IMR-90 (cell line): ENCODE results near the gene DZIP1L. TPM values are rescaled to one million over a fixed set of nuclear protein-coding genes. Genes with fewer than 3 reads are reported as not detected.

Experiments used
- ATAC-seq: fragments of 200-7000 bp; cut with Tn5 transposase; 2 replicates; pipeline ENCODE4 v1.9.1; 2020; ENCODE audit warnings: low read depth, mild to moderate bottlenecking, moderate library complexity
- BruUV-seq: library from RNA; stranded (reverse); fragments of 400-500 nt; replicated peaks from 2 replicates; lab custom pipeline; 2021; lab: Mats Ljungman, UMichigan
- CTCF ChIA-PET: fragments of 300-600 bp; formaldehyde crosslinking; extraction: SDS; loops from one replicate; lab custom pipeline; 2021; ENCODE audit warnings: antibody characterized with exemption; lab: Yijun Ruan, JAX
- POLR2A ChIA-PET: fragments of 300-600 bp; sonication (Branson Sonifier 250); formaldehyde crosslinking; loops from one replicate; lab custom pipeline; 2022; ENCODE audit warnings: antibody characterized with exemption; ENCODE audit not compliant: unreplicated experiment; lab: Charles Lee
- DNase-seq: peaks from one replicate; pipeline ENCODE4 v3.0.0; 2013
- H2AFZ ChIP-seq: replicated peaks from 2 replicates; pipeline ENCODE3; 2013; ENCODE audit warnings: low read length, mild to moderate bottlenecking; ENCODE audit not compliant: poor library complexity
- H2AK5ac ChIP-seq: 2 replicates; pipeline ENCODE4 v1.6.1; 2013; ENCODE audit warnings: low read depth, low read length, inconsistent platforms
- H2AK9ac ChIP-seq: replicated peaks from 2 replicates; pipeline ENCODE3; 2013; ENCODE audit warnings: mild to moderate bottlenecking, low read depth, low read length, moderate library complexity; ENCODE audit not compliant: poor library complexity
- H2BK120ac ChIP-seq: 2 replicates; pipeline ENCODE4 v1.6.1; 2013; ENCODE audit warnings: low read depth, low read length, inconsistent platforms
- H2BK15ac ChIP-seq: 3 replicates; pipeline ENCODE4 v1.6.1; 2013; ENCODE audit warnings: low read depth, low read length, inconsistent platforms
- H2BK20ac ChIP-seq: 2 replicates; pipeline ENCODE4 v1.6.1; 2013; ENCODE audit warnings: low read depth, mild to moderate bottlenecking, inconsistent platforms, low read length, moderate library complexity
- H2BK5ac ChIP-seq: 2 replicates; pipeline ENCODE4 v1.6.1; 2013; ENCODE audit warnings: mild to moderate bottlenecking, low read depth, low read length, inconsistent platforms; ENCODE audit not compliant: poor library complexity, severe bottlenecking
- H3K14ac ChIP-seq: replicated peaks from 2 replicates; pipeline ENCODE4 v1.6.1; 2013; ENCODE audit warnings: low read depth, low read length, inconsistent platforms
- H3K18ac ChIP-seq: 2 replicates; pipeline ENCODE4 v1.6.1; 2013; ENCODE audit warnings: low read depth, low read length, control low read depth
- H3K23ac ChIP-seq: 2 replicates; pipeline ENCODE4 v1.6.1; 2013; ENCODE audit warnings: low read depth, low read length, inconsistent platforms
- H3K27ac ChIP-seq: 2 replicates; pipeline ENCODE4 v1.5.1; 2013; ENCODE audit warnings: mild to moderate bottlenecking, control low read depth, low read length; ENCODE audit not compliant: insufficient read depth
- H3K27me3 ChIP-seq: 2 replicates; pipeline ENCODE4 v1.6.1; 2013; ENCODE audit warnings: low read length; ENCODE audit not compliant: control insufficient read depth, insufficient read depth
- H3K36me3 ChIP-seq: 2 replicates; pipeline ENCODE4 v1.6.1; 2013; ENCODE audit warnings: low read length, mixed read lengths; ENCODE audit not compliant: control insufficient read depth, insufficient read depth
- H3K4ac ChIP-seq: 2 replicates; pipeline ENCODE4 v1.6.1; 2013; ENCODE audit warnings: low read depth, low read length, inconsistent platforms
- H3K4me1 ChIP-seq: 2 replicates; pipeline ENCODE4 v1.6.1; 2013; ENCODE audit warnings: low read length, mixed read lengths; ENCODE audit not compliant: control insufficient read depth, insufficient read depth
- H3K4me2 ChIP-seq: 2 replicates; pipeline ENCODE4 v1.6.1; 2013; ENCODE audit warnings: low read depth, mild to moderate bottlenecking, control low read depth, low read length, moderate library complexity
- H3K4me3 ChIP-seq: 2 replicates; pipeline ENCODE4 v1.5.1; 2013; ENCODE audit warnings: low read depth, mild to moderate bottlenecking, control low read depth, low read length, moderate library complexity; ENCODE audit not compliant: insufficient read depth
- H3K56ac ChIP-seq: 2 replicates; pipeline ENCODE4 v1.6.1; 2013; ENCODE audit warnings: low read length, inconsistent platforms; ENCODE audit not compliant: insufficient read depth; ENCODE audit errors: extremely low read depth
- H3K79me1 ChIP-seq, 2 experiments: 2 replicates each; pipeline ENCODE4 v1.6.1; 2013; ENCODE audit warnings: low read length in 2 of 2, inconsistent platforms in 1 of 2, low read depth in 1 of 2
- H3K9ac ChIP-seq: 2 replicates; pipeline ENCODE4 v1.6.1; 2013; ENCODE audit warnings: low read depth, low read length, control low read depth
- H3K9me1 ChIP-seq: 2 replicates; pipeline ENCODE4 v1.6.1; 2013; ENCODE audit warnings: low read length, inconsistent platforms; ENCODE audit not compliant: insufficient read depth
- H3K9me3 ChIP-seq: 2 replicates; pipeline ENCODE4 v1.6.1; 2013; ENCODE audit warnings: low read length; ENCODE audit not compliant: control insufficient read depth, insufficient read depth
- H4K20me1 ChIP-seq: 2 replicates; pipeline ENCODE4 v1.6.1; 2013; ENCODE audit warnings: low read length, inconsistent platforms; ENCODE audit not compliant: insufficient read depth
- H4K5ac ChIP-seq: 2 replicates; pipeline ENCODE4 v1.6.1; 2013; ENCODE audit warnings: mild to moderate bottlenecking, low read depth, low read length, control low read depth
- H4K8ac ChIP-seq, 2 experiments: 2 replicates each; pipeline ENCODE4 v1.6.1; 2013; ENCODE audit warnings: low read depth in 2 of 2, low read length in 2 of 2, control low read depth in 1 of 2, inconsistent platforms in 1 of 2
- H4K91ac ChIP-seq: 2 replicates; pipeline ENCODE4 v1.6.1; 2013; ENCODE audit warnings: low read depth, low read length, inconsistent platforms; ENCODE audit not compliant: insufficient read depth
- BHLHE40 ChIP-seq: fragments of 150-350 bp; IDR thresholded peaks from 2 replicates; pipeline ENCODE4 v1.6.1; 2016; ENCODE audit warnings: mild to moderate bottlenecking, low read depth, low read length
- CEBPB ChIP-seq: IDR thresholded peaks from 2 replicates; pipeline ENCODE4 v1.6.1; 2012; ENCODE audit warnings: low read depth, low read length, improper control_type of control experiment
- CHD1 ChIP-seq: IDR thresholded peaks from 2 replicates; pipeline ENCODE4 v1.6.1; 2012; ENCODE audit warnings: low read depth, low read length, improper control_type of control experiment
- CTCF ChIP-seq: conservative IDR thresholded peaks from 2 replicates; pipeline ENCODE4 v1.5.1; 2012; ENCODE audit warnings: mild to moderate bottlenecking, low read depth, low read length, improper control_type of control experiment
- ELK1 ChIP-seq: fragments of 150-350 bp; IDR thresholded peaks from 2 replicates; pipeline ENCODE4 v1.6.1; 2016; ENCODE audit warnings: low read depth, mild to moderate bottlenecking, low read length, moderate library complexity, borderline replicate concordance
- FOS ChIP-seq: fragments of 150-350 bp; IDR thresholded peaks from 2 replicates; pipeline ENCODE4 v1.6.1; 2016; ENCODE audit warnings: low read depth, low read length
- MAFK ChIP-seq: IDR thresholded peaks from 2 replicates; pipeline ENCODE4 v1.6.1; 2012; ENCODE audit warnings: low read depth, low read length, improper control_type of control experiment
- MAZ ChIP-seq: IDR thresholded peaks from 2 replicates; pipeline ENCODE4 v1.6.1; 2012; ENCODE audit warnings: low read depth, mild to moderate bottlenecking, low read length, improper control_type of control experiment, moderate library complexity, borderline replicate concordance
- MXI1 ChIP-seq: IDR thresholded peaks from 2 replicates; pipeline ENCODE4 v1.6.1; 2012; ENCODE audit warnings: low read depth, mild to moderate bottlenecking, low read length, moderate library complexity, borderline replicate concordance
- NFE2L2 ChIP-seq: fragments of 150-350 bp; IDR thresholded peaks from 2 replicates; pipeline ENCODE4 v1.6.1; 2016; ENCODE audit warnings: low read depth, mild to moderate bottlenecking, low read length
- POLR2A ChIP-seq: IDR thresholded peaks from 2 replicates; pipeline ENCODE4 v1.6.1; 2012; ENCODE audit warnings: mild to moderate bottlenecking, low read depth, low read length
- RAD21 ChIP-seq: IDR thresholded peaks from 2 replicates; pipeline ENCODE4 v1.6.1; 2012; ENCODE audit warnings: low read length, improper control_type of control experiment
- RCOR1 ChIP-seq: IDR thresholded peaks from 2 replicates; pipeline ENCODE4 v1.6.1; 2012; ENCODE audit warnings: mild to moderate bottlenecking, low read length, improper control_type of control experiment; ENCODE audit not compliant: insufficient replicate concordance
- RFX5 ChIP-seq: IDR thresholded peaks from 2 replicates; pipeline ENCODE4 v1.8.0; 2012; ENCODE audit warnings: low read depth, mild to moderate bottlenecking, low read length, moderate library complexity
- SMC3 ChIP-seq: fragments of 150-350 bp; IDR thresholded peaks from 2 replicates; pipeline ENCODE4 v1.6.1; 2016; ENCODE audit warnings: low read depth, mild to moderate bottlenecking, antibody characterized with exemption, low read length, moderate library complexity
- WGBS, 2 experiments: methylation state at CpG; one replicate each; pipeline versions ENCODE4 v1.1.5 to v1.1.7; 2013; ENCODE audit warnings: missing lambda C conversion rate in 2 of 2; ENCODE audit not compliant: insufficient read length in 1 of 2; ENCODE audit errors: extremely low coverage in 2 of 2; 5-methylcytosine and 5-hydroxymethylcytosine counted together
- dilution Hi-C: fragments of 300-500 bp; cut with HindIII; formaldehyde crosslinking; loops from one replicate; pipeline ENCODE4 v1.14.3; 2018; ENCODE audit warnings: low sequenced_read_pairs; ENCODE audit not compliant: unreplicated experiment
- in situ Hi-C: fragments of 300-500 bp; cut with MboI; formaldehyde crosslinking; loops from 3 replicates; pipeline ENCODE4 v1.14.3; 2019; ENCODE audit warnings: low sequenced_read_pairs, inconsistent platforms, mixed read lengths
- intact Hi-C: fragments of 100-400 bp; cut with micrococcal nuclease; formaldehyde crosslinking; loops from 2 replicates; pipeline ENCODE4 v1.10.0; 2022
- polyA plus RNA-seq, 3 experiments: library from polyadenylated mRNA; depleted of rRNA; stranded (reverse); fragments of >200 nt; gene quantifications; 2 replicates each; pipeline ENCODE4 v1.2.3, GENCODE V29; 2012; ENCODE audit warnings: low replicate concordance in 1 of 3
- total RNA-seq: library from RNA; depleted of rRNA; stranded (reverse); fragments of >200 nt; gene quantifications from 2 replicates; pipeline ENCODE4 v1.2.3, GENCODE V29; 2012
- TF ChIP-seq, protein P1 (sequence below): fragments of 150-350 bp; IDR thresholded peaks from 2 replicates; pipeline ENCODE4 v1.6.1; 2017; ENCODE audit warnings: mild to moderate bottlenecking, antibody characterized with exemption, low read length, low read depth

Gene DZIP1L
- total and polyA plus RNA-seq, 2 of the 4 experiments (the other 2 are of a cell fraction), result 12.9 to 14.7 TPM

- Histone ChIP-seq H2BK5ac (no peak overlapping the region), H2BK120ac (no peak overlapping the region), H3K4ac (no peak overlapping the region), H3K23ac (no peak overlapping the region), H3K14ac (no peak overlapping the region), H3K9me3 (no peaks in the 10 kb centered on the region), H3K9me1 (peaks cover 10% of the 10 kb centered on the region; the same call in 1 of the 2 replicates), H2AK9ac (no peak overlapping the region), H3K36me3 (peaks cover 32% of the 10 kb centered on the region), H3K4me3 (no peak overlapping the region), H2BK20ac (no peak overlapping the region), H4K91ac (no peak overlapping the region), H3K27me3 (no peaks in the 10 kb centered on the region), H3K27ac (no peak overlapping the region), H3K79me1 (peaks cover 4 to 23% of the 10 kb centered on the region in 2 experiments; a peak in 3 of 4 replicates), H3K56ac (no peak overlapping the region), H2BK15ac (no peak overlapping the region; the same call in 2 of the 3 replicates), H4K20me1 (peaks cover 11% of the 10 kb centered on the region; the same call in 1 of the 2 replicates), H2AK5ac (no peak overlapping the region), H2AFZ (no peak overlapping the region), H4K5ac (no peak overlapping the region), H4K8ac (no peak overlapping the region), H3K18ac (no peak overlapping the region), H3K4me2 (no peak overlapping the region), H3K4me1 (peaks cover 18% of the 10 kb centered on the region), H3K9ac (no peak overlapping the region)
- dilution Hi-C loops, result no loop called here
- in situ Hi-C loops, result loop anchor here (10.0 kb wide), 1 partner anchor 864 kb away; no protein-coding TSS in a partner anchor
- no peak for DNase-seq
- CTCF ChIA-PET, result interaction anchor here (4.0 kb wide), 1 partner anchor 8 kb away, joined by 13 read pairs; no protein-coding TSS in a partner anchor
- intact Hi-C loops, result loop anchor here (10.0 kb wide), 1 partner anchor 184 kb away; no protein-coding TSS in a partner anchor
- no TSS peak for BruUV-seq
- no peak for TF ChIP-seq SMC3
- TF ChIP-seq RCOR1, result no peak
- TF ChIP-seq RFX5, result no peak
- TF ChIP-seq CEBPB, result no peak
- no peak for TF ChIP-seq MAFK
- TF ChIP-seq CTCF, result no peak
- no peak for TF ChIP-seq FOS
- TF ChIP-seq NFE2L2, result no peak
- TF ChIP-seq POLR2A, result no peak
- TF ChIP-seq MAZ, result no peak
- TF ChIP-seq RAD21, result no peak
- TF ChIP-seq MXI1, result no peak
- TF ChIP-seq ELK1, result no peak
- no peak for TF ChIP-seq BHLHE40
- TF ChIP-seq, protein P1, sequence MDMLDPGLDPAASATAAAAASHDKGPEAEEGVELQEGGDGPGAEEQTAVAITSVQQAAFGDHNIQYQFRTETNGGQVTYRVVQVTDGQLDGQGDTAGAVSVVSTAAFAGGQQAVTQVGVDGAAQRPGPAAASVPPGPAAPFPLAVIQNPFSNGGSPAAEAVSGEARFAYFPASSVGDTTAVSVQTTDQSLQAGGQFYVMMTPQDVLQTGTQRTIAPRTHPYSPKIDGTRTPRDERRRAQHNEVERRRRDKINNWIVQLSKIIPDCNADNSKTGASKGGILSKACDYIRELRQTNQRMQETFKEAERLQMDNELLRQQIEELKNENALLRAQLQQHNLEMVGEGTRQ, result no peak
- no peak for TF ChIP-seq CHD1
- POLR2A ChIA-PET, result no interaction called here
- WGBS, 2 experiments, result no CpG with 5 or more reads among the region's 2 CpGs
- no peak for ATAC-seq
Measured at GRCh38 chr3:138060792-138061191, 54.6 kb downstream of the DZIP1L start.
